Stomach (tissue), 4 donors: Measurements from ENCODE around the gene RIMS1.

Source experiments
- CTCF ChIP-seq, 7 experiments: fragments of 450-650 bp in 4 of 7; fragments of 200-600 bp in 3 of 7; sonication (generic) in 3 of 7; IDR thresholded peaks; one replicate each; pipeline ENCODE4 v1.5.1; 2016 to 2019; ENCODE audit warnings: antibody characterized with exemption in 7 of 7, control low read depth in 2 of 7, mild to moderate bottlenecking in 1 of 7
- EP300 ChIP-seq: sonication (generic); formaldehyde crosslinking; IDR thresholded peaks from one replicate; pipeline ENCODE4 v1.6.1; 2017; ENCODE audit warnings: antibody characterized with exemption
- POLR2A ChIP-seq, 4 donors: fragments of 450-650 bp; IDR thresholded peaks; one replicate each; pipeline ENCODE4 v1.6.1; 2016; ENCODE audit warnings: antibody characterized with exemption in 4 of 4, control low read depth in 2 of 4, mild to moderate bottlenecking in 1 of 4, moderate library complexity in 1 of 4
- POLR2AphosphoS5 ChIP-seq, 3 donors: sonication (generic); formaldehyde crosslinking; IDR thresholded peaks; one replicate each; pipeline ENCODE4 v1.6.1; 2016; ENCODE audit warnings: antibody characterized with exemption in 3 of 3

- TF ChIP-seq CTCF (IDR thresholded peaks at IDR 0.05) (no peak), EP300 (no peak), POLR2AphosphoS5 (IDR thresholded peaks at IDR 0.05) (no peak), POLR2A (IDR thresholded peaks at IDR 0.05) (no peak)
Measured at GRCh38 chr6:72371473-72371872, 485.1 kb downstream of the RIMS1 start.
